Measurements from ENCODE around the gene EMC1. TPM values are rescaled to one million over a fixed set of nuclear protein-coding genes. Genes with fewer than 3 reads are reported as not detected.
A peak's percentile ranks its signal among the peaks of the same experiment; 100 is the strongest.

Gene EMC1
- total RNA-seq, 1 donor from 2014 or later, result 50.5 TPM

DNA sequence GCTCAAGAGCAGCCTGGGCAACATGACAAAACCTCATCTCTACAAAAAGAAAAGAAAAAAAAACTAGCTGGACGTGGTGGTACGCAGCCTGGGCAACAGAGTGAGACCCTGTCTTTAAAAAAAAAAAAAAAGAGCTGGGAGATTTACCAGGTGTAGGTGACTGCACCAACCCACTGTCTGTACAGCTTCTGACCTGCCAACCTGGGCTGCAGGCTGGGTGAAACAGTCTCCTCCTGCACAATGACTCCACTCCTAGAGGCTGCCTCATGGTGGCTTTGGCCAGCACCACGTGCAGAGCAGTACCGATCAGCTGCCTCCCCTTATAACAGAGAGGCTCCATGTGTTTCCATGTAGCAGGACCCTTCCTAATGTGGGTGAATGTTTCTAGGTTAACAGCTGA lies 4.0 kb upstream of the EMC1 start:
- H3K4me1 Mint-ChIP-seq (ENCODE audit: unreplicated experiment), result peaks cover 15% of the 10 kb centered on the region
- H3K27ac Mint-ChIP-seq (ENCODE audit: unreplicated experiment), result no peak overlapping the region
- TF ChIP-seq, protein P1, sequence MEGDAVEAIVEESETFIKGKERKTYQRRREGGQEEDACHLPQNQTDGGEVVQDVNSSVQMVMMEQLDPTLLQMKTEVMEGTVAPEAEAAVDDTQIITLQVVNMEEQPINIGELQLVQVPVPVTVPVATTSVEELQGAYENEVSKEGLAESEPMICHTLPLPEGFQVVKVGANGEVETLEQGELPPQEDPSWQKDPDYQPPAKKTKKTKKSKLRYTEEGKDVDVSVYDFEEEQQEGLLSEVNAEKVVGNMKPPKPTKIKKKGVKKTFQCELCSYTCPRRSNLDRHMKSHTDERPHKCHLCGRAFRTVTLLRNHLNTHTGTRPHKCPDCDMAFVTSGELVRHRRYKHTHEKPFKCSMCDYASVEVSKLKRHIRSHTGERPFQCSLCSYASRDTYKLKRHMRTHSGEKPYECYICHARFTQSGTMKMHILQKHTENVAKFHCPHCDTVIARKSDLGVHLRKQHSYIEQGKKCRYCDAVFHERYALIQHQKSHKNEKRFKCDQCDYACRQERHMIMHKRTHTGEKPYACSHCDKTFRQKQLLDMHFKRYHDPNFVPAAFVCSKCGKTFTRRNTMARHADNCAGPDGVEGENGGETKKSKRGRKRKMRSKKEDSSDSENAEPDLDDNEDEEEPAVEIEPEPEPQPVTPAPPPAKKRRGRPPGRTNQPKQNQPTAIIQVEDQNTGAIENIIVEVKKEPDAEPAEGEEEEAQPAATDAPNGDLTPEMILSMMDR (IDR thresholded peaks at IDR 0.05; ENCODE audit: unreplicated experiment), result no peak
- H3K36me3 Mint-ChIP-seq (ENCODE audit: low read depth, unreplicated experiment), result peaks cover 14% of the 10 kb centered on the region
- H3K4me3 Mint-ChIP-seq (ENCODE audit: unreplicated experiment), result no peak overlapping the region
- no peaks in the 10 kb centered on the region for H3K9me3 Mint-ChIP-seq (ENCODE audit: unreplicated experiment)
- peaks cover 7% of the 10 kb centered on the region for H3K27me3 Mint-ChIP-seq (ENCODE audit: unreplicated experiment)
- no peak for DNase-seq (ENCODE audit: low spot score)

DNA sequence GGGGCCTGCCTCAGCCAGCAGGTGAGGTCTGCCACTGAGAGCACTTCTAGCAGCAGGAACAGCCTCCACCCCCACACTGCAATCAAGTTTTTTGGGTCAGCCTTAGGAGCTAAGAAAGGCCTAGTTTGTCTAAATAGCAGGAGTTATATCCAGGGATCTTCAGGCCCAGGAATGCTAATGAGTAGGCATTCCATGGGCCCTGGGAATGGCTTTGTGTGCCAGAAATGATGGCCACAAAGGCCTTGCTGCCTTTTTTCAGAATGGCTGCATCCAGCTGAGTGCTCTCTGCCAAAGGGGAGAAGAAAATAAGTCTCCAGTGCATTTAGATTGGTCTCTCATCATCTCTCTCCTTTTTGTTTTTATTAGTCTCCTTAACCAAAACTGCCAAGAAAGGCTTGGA lies 3.1 kb upstream of the EMC1 start:
- no peak for DNase-seq (ENCODE audit: low spot score)
- peaks cover 10% of the 10 kb centered on the region for H3K36me3 Mint-ChIP-seq (ENCODE audit: low read depth, unreplicated experiment)
- no peak overlapping the region for H3K4me3 Mint-ChIP-seq (ENCODE audit: unreplicated experiment)
- H3K27me3 Mint-ChIP-seq (ENCODE audit: unreplicated experiment), result peaks cover 7% of the 10 kb centered on the region
- no peaks in the 10 kb centered on the region for H3K9me3 Mint-ChIP-seq (ENCODE audit: unreplicated experiment)
- H3K4me1 Mint-ChIP-seq (ENCODE audit: unreplicated experiment), result peaks cover 17% of the 10 kb centered on the region
- no peak overlapping the region for H3K27ac Mint-ChIP-seq (ENCODE audit: unreplicated experiment)
- TF ChIP-seq, protein P1 (IDR thresholded peaks at IDR 0.05; ENCODE audit: unreplicated experiment), result no peak

DNA sequence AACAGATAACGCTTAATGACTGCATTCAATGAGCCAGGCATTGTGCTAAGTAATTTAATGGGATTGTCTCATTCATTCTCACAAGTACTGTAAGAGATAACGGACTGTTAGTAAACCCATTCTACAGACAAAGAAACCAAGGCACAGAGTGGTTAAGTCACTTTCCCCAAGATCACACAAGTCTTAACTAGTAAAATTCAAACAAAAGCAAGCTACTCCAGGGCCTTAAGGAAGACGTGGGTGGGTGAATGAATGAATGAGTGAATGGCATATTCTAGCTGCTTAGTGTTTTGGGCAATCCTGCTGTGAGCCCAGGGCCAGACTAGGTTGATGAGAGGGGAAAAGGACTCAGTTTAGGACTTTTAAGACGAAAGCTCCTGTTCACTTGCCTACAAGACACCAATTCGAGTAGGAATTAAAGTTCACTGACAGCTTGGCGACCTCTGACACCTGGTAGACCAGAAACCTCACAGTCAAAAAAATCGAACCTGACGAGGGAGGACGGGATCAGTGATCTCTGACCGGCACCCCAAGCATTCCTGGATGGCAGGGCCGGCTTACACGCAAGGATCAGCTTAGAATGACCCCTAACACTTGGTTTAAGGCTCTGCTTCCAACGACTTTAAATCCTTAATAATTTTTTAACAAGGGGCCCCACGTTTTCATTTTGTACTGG lies 557 bp downstream of the EMC1 start:
- no peaks in the 10 kb centered on the region for H3K9me3 Mint-ChIP-seq (ENCODE audit: unreplicated experiment)
- no peaks in the 10 kb centered on the region for H3K36me3 Mint-ChIP-seq (ENCODE audit: low read depth, unreplicated experiment)
- H3K4me3 Mint-ChIP-seq (ENCODE audit: unreplicated experiment), result peak overlapping the region; percentile 98
- TF ChIP-seq, protein P1 (IDR thresholded peaks at IDR 0.05; ENCODE audit: unreplicated experiment), result no peak
- H3K27me3 Mint-ChIP-seq (ENCODE audit: unreplicated experiment), result peaks cover 6% of the 10 kb centered on the region
- peak overlapping the region; percentile 83 for H3K27ac Mint-ChIP-seq (ENCODE audit: unreplicated experiment)
- peaks cover 17% of the 10 kb centered on the region for H3K4me1 Mint-ChIP-seq (ENCODE audit: unreplicated experiment)
- DNase-seq (ENCODE audit: low spot score), result no peak

DNA sequence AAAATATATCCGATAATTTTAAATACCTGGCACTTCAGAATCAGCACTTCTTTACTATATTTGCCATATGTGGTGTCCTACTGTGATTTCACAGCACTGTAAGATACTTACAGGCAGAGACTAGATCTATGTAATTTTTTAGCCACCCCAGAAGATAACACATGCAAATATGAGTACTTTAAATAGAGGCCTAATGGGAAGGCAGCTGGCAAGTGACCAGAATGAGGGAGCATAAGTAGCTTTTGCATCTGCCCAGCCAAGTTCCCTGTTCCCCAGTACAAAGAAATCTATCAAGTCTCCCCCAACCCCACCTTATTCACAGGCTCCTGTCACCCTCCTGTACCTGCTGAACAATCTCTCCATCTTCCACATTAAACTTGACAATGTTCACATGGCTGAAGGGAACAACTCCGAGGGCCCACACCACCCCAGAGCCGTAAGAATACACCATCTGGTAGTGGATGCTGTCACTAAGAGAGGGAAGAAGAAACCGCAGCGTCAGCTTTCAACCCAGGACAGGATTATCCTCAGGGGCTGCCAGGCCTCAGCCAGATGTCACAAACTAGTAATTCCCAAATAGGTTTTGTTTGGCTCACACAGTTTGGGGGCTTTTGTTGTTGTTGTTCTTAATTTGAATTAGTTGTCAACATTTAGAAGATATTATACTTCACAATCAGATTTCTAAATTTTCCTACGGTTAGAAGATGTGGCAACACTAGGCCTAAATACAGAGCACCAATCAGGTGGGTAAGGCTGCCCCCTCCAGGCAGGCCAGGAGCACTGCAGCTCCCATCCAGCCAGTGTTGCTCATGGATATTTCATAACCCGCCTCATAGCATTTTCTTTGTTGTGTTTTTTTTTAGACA lies 10.4 kb downstream of the EMC1 start:
- TF ChIP-seq, protein P1 (IDR thresholded peaks at IDR 0.05; ENCODE audit: unreplicated experiment), result peak; percentile 75
- Mint-ChIP-seq H3K9me3 (ENCODE audit: unreplicated experiment) (no peaks in the 10 kb centered on the region), H3K27ac (ENCODE audit: unreplicated experiment) (no peak overlapping the region), H3K4me1 (ENCODE audit: unreplicated experiment) (no peaks in the 10 kb centered on the region), H3K27me3 (ENCODE audit: unreplicated experiment) (no peaks in the 10 kb centered on the region), H3K36me3 (ENCODE audit: low read depth, unreplicated experiment) (peaks cover 63% of the 10 kb centered on the region), H3K4me3 (ENCODE audit: unreplicated experiment) (no peak overlapping the region)
- DNase-seq (ENCODE audit: low spot score), result peak; percentile 75

DNA sequence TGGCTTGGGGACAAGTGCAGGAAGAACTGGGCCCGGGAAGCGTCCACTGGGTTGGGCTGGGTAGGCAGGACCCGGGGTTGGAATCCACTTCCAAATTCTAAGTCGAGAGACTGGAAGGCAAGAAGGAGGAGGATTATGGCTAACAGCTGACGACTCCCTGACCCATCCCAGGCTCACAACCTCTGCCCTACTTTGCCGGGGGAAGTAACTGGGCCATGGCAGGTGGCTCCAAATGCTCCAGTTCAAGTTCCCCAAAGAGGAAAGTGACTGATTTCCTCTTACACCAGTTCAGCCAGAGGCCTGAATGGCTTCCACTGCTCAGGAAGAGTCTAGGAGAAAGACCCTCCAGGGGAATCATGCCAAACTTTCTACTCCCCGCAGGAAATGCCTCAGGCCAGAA lies 11.4 kb downstream of the EMC1 start:
- H3K27ac Mint-ChIP-seq (ENCODE audit: unreplicated experiment), result no peak overlapping the region
- no peak for DNase-seq (ENCODE audit: low spot score)

More for the DNA sequence above, 11.4 kb downstream of the EMC1 start:
- Mint-ChIP-seq H3K4me1 (ENCODE audit: unreplicated experiment) (no peaks in the 10 kb centered on the region), H3K4me3 (ENCODE audit: unreplicated experiment) (no peak overlapping the region), H3K36me3 (ENCODE audit: low read depth, unreplicated experiment) (peaks cover 61% of the 10 kb centered on the region), H3K27me3 (ENCODE audit: unreplicated experiment) (no peaks in the 10 kb centered on the region), H3K9me3 (ENCODE audit: unreplicated experiment) (no peaks in the 10 kb centered on the region)
- TF ChIP-seq, protein P1 (IDR thresholded peaks at IDR 0.05; ENCODE audit: unreplicated experiment), result no peak
